DOHH2 (cell line): ENCODE data around the gene B3GNT2.

Source experiments
- H3F3A ChIP-seq: fragments of 200-600 bp; sonication (generic), shearing (Covaris generic); 2 replicates; pipeline ENCODE4 v1.6.0; 2016; ENCODE audit warnings: antibody characterized with exemption, mild to moderate bottlenecking; ENCODE audit not compliant: control insufficient read depth, insufficient read depth
- H3K27ac ChIP-seq: fragments of 200-600 bp; sonication (generic); 2 replicates; pipeline ENCODE4 v1.5.1; 2014; ENCODE audit warnings: low read depth, mild to moderate bottlenecking, low read length, moderate library complexity
- H3K27me3 ChIP-seq: fragments of 200-600 bp; sonication (generic); 2 replicates; pipeline ENCODE4 v1.6.1; 2014; ENCODE audit warnings: mild to moderate bottlenecking, low read length, mixed read lengths; ENCODE audit not compliant: control insufficient read depth
- H3K36me3 ChIP-seq: fragments of 200-600 bp; sonication (generic); 2 replicates; pipeline ENCODE4 v1.6.1; 2014; ENCODE audit warnings: mild to moderate bottlenecking, low read length, moderate library complexity, mixed read lengths; ENCODE audit not compliant: control insufficient read depth
- H3K4me1 ChIP-seq: fragments of 200-600 bp; sonication (generic); 2 replicates; pipeline ENCODE4 v1.6.1; 2014; ENCODE audit warnings: mild to moderate bottlenecking, low read length, mixed read lengths; ENCODE audit not compliant: control insufficient read depth
- H3K4me2 ChIP-seq: fragments of 200-600 bp; sonication (generic); 2 replicates; pipeline ENCODE4 v1.6.0; 2014; ENCODE audit warnings: mild to moderate bottlenecking, low read length, moderate library complexity
- H3K4me3 ChIP-seq: fragments of 200-600 bp; sonication (generic); 2 replicates; pipeline ENCODE4 v1.5.1; 2014; ENCODE audit warnings: mild to moderate bottlenecking, low read length, mixed read lengths
- H3K79me2 ChIP-seq: fragments of 200-600 bp; sonication (generic); 2 replicates; pipeline ENCODE4 v1.6.1; 2014; ENCODE audit warnings: mild to moderate bottlenecking, low read length, mixed read lengths; ENCODE audit not compliant: control insufficient read depth
- H3K9me2 ChIP-seq: fragments of 200-600 bp; sonication (generic); replicated peaks from 2 replicates; pipeline ENCODE4 v1.6.1; 2014; ENCODE audit warnings: mild to moderate bottlenecking, low read length, mixed read lengths; ENCODE audit not compliant: control insufficient read depth
- H3K9me3 ChIP-seq: fragments of 200-600 bp; sonication (generic); 2 replicates; pipeline ENCODE4 v1.6.1; 2014; ENCODE audit warnings: antibody characterized with exemption, low read length, mixed read lengths; ENCODE audit not compliant: control insufficient read depth, insufficient read depth
- H4K20me1 ChIP-seq: fragments of 200-600 bp; sonication (generic); 2 replicates; pipeline ENCODE4 v1.6.0; 2014; ENCODE audit warnings: low read depth, mild to moderate bottlenecking, antibody characterized with exemption, low read length, moderate library complexity; ENCODE audit not compliant: control insufficient read depth, insufficient read depth
- CTCF ChIP-seq: fragments of 200-600 bp; sonication (generic); IDR thresholded peaks from one replicate; pipeline ENCODE4 v1.5.1; 2014; ENCODE audit warnings: antibody characterized with exemption, mild to moderate bottlenecking, low read depth, low read length; ENCODE audit not compliant: poor library complexity, severe bottlenecking
- EZH2phosphoT487 ChIP-seq: fragments of 200-600 bp; sonication (generic); IDR thresholded peaks from 2 replicates; pipeline ENCODE4 v1.6.1; 2017; ENCODE audit warnings: borderline replicate concordance, mild to moderate bottlenecking, antibody characterized with exemption, low read length, moderate library complexity, mixed read lengths

The B3GNT2 gene

GRCh38 chr2:62200291-62200841 is 4.5 kb downstream of the B3GNT2 start:
- Histone ChIP-seq H3K27ac (no peak overlapping the region), H3K9me2 (no peaks in the 10 kb centered on the region), H3K9me3 (no peaks in the 10 kb centered on the region), H3F3A (no peaks in the 10 kb centered on the region), H3K4me2 (peak overlapping the region; percentile 73), H3K27me3 (no peaks in the 10 kb centered on the region), H3K4me3 (peak overlapping the region; percentile 97), H3K79me2 (peaks cover 94% of the 10 kb centered on the region), H4K20me1 (peaks cover 49% of the 10 kb centered on the region), H3K4me1 (peaks cover 48% of the 10 kb centered on the region), H3K36me3 (peaks cover 14% of the 10 kb centered on the region)
- TF ChIP-seq EZH2phosphoT487 (no peak), CTCF (no peak)

- H3K27ac ChIP-seq, result no peak overlapping the region
- H3K4me1 ChIP-seq, result peaks cover 47% of the 10 kb centered on the region
- H3K4me3 ChIP-seq, result peak overlapping the region; percentile 97
- peaks cover 54% of the 10 kb centered on the region for H4K20me1 ChIP-seq
- no peaks in the 10 kb centered on the region for H3K27me3 ChIP-seq
- no peak for TF ChIP-seq CTCF
- TF ChIP-seq EZH2phosphoT487, result no peak
- H3F3A ChIP-seq, result no peaks in the 10 kb centered on the region
- H3K9me2 ChIP-seq, result no peaks in the 10 kb centered on the region
- peak overlapping the region; percentile 73 for H3K4me2 ChIP-seq
- no peaks in the 10 kb centered on the region for H3K9me3 ChIP-seq
- peaks cover 99% of the 10 kb centered on the region for H3K79me2 ChIP-seq
- H3K36me3 ChIP-seq, result peaks cover 14% of the 10 kb centered on the region
These were observed 5.0 kb downstream of the B3GNT2 start for GRCh38 chr2:62200868-62201267.

DNA sequence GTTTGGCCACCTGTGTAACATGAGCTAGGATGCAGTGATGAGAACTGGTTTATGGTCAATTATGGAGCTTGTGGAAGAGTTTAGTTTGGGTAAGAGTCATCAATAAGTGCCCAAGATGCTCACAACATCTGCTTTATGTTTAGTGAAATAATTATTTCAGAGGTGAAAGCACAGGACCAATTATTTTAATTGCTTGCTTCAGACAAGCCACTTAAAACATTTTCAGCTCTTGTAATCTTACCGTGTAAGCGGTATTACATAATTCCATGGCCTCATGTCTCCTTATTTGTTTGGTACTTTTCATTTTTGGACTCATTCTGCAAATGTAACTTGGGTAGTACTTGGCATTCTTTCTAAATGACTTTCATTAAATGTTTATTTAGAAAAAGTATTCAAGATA is 5.4 kb downstream of the B3GNT2 start:
- H3K27ac ChIP-seq, result no peak overlapping the region
- no peak for TF ChIP-seq EZH2phosphoT487
- no peak for TF ChIP-seq CTCF
- H3K4me3 ChIP-seq, result no peak overlapping the region
- H3F3A ChIP-seq, result no peaks in the 10 kb centered on the region
- H3K4me1 ChIP-seq, result peaks cover 47% of the 10 kb centered on the region
- H3K9me2 ChIP-seq, result no peaks in the 10 kb centered on the region
- no peaks in the 10 kb centered on the region for H3K27me3 ChIP-seq
- H3K4me2 ChIP-seq, result peak overlapping the region; percentile 73; the same call in 1 of the 2 replicates
- H3K36me3 ChIP-seq, result peaks cover 12% of the 10 kb centered on the region
- peaks cover 54% of the 10 kb centered on the region for H4K20me1 ChIP-seq
- H3K79me2 ChIP-seq, result peaks cover 100% of the 10 kb centered on the region
- no peaks in the 10 kb centered on the region for H3K9me3 ChIP-seq
